Activated CD8-positive, alpha-beta memory T cell treated with anti-CD3 and anti-CD28 coated beads, Interleukin-2, amount 10 ng/mL, durations not matched to agents 7 days and 5 days (primary cell): ENCODE results near the gene ST6GALNAC2. TPM values are rescaled to one million over a fixed set of nuclear protein-coding genes. Genes with fewer than 3 reads are reported as not detected.
"Not testable (repeated sequence)": the region's sequence is repeated elsewhere in the genome, so short reads cannot be mapped to it uniquely, and the experiment has no call there.

Experiments used
- ATAC-seq: fragments of 150-1000 bp; cut with Tn5 transposase; one replicate; pipeline ENCODE4 v1.10.0; 2021; ENCODE audit warnings: moderate library complexity
- CTCF ChIA-PET: fragments of 350-600 bp; sonication (Branson Sonifier 250); formaldehyde crosslinking; loops from one replicate; lab custom pipeline; 2021; ENCODE audit warnings: antibody characterized with exemption; lab: Charles Lee
- DNase-seq: peaks from one replicate; pipeline ENCODE4 v3.0.0-alpha.2; 2020
- H3K27ac Mint-ChIP-seq: one replicate; pipeline ENCODE4 v1.8.0; 2021; ENCODE audit warnings: mild to moderate bottlenecking, mixed read lengths
- H3K27me3 Mint-ChIP-seq: one replicate; pipeline ENCODE4 v1.8.0; 2021; ENCODE audit warnings: mixed read lengths
- H3K36me3 Mint-ChIP-seq: one replicate; pipeline ENCODE4 v1.8.0; 2021; ENCODE audit warnings: mild to moderate bottlenecking, mixed read lengths
- H3K4me1 Mint-ChIP-seq: one replicate; pipeline ENCODE4 v1.8.0; 2021; ENCODE audit warnings: mixed read lengths
- H3K4me3 Mint-ChIP-seq: one replicate; pipeline ENCODE4 v1.8.0; 2021; ENCODE audit warnings: mild to moderate bottlenecking, moderate library complexity, mixed read lengths
- H3K9me3 Mint-ChIP-seq: one replicate; pipeline ENCODE4 v1.8.0; 2022; ENCODE audit warnings: low read depth, mixed read lengths
- total RNA-seq, 2 experiments: library from RNA; stranded (reverse); gene quantifications; one replicate each; pipeline ENCODE4 v1.2.3, GENCODE V29; 2021

The ST6GALNAC2 gene
- total RNA-seq, 2 experiments from 2014 or later: not detected

- not testable (repeated sequence) for DNase-seq, H3K4me3 Mint-ChIP-seq, ATAC-seq, H3K9me3 Mint-ChIP-seq, H3K27me3 Mint-ChIP-seq, H3K27ac Mint-ChIP-seq
- Mint-ChIP-seq H3K4me1 (peaks cover 39% of the 10 kb centered on the region), H3K36me3 (peaks cover 41% of the 10 kb centered on the region)
- CTCF ChIA-PET: interaction anchor here (2.6 kb wide), 1 partner anchor 58 kb away, joined by 13 read pairs; no protein-coding TSS in a partner anchor
These were observed 20.5 kb downstream of the ST6GALNAC2 start for GRCh38 chr17:76564991-76565727.

GRCh38 chr17:76563359-76563758, 22.3 kb downstream of the ST6GALNAC2 start:
- ATAC-seq: peak; percentile 24
- not testable (repeated sequence) for H3K27me3 Mint-ChIP-seq, H3K9me3 Mint-ChIP-seq, DNase-seq
- CTCF ChIA-PET: interaction anchor here (1.3 kb wide), 2 partner anchors 12 to 164 kb away, joined by 3 to 4 read pairs; no protein-coding TSS in a partner anchor
- peak overlapping the region; percentile 69 for H3K27ac Mint-ChIP-seq
- H3K4me1 Mint-ChIP-seq: peaks cover 55% of the 10 kb centered on the region
- H3K4me3 Mint-ChIP-seq: peak overlapping the region; percentile 33
- peaks cover 51% of the 10 kb centered on the region for H3K36me3 Mint-ChIP-seq

GRCh38 chr17:76562734-76563148, 22.9 kb downstream of the ST6GALNAC2 start:
- Mint-ChIP-seq H3K27ac (peak overlapping the region; percentile 69), H3K36me3 (peaks cover 51% of the 10 kb centered on the region), H3K4me3 (no peak overlapping the region), H3K9me3 (no peaks in the 10 kb centered on the region), H3K4me1 (peaks cover 58% of the 10 kb centered on the region), H3K27me3 (no peaks in the 10 kb centered on the region)
- peak; percentile 16 for ATAC-seq
- peak; percentile 53 for DNase-seq
- CTCF ChIA-PET: interaction anchor here (1.0 to 1.3 kb wide), 3 partner anchors 11 to 165 kb away, joined by 3 to 5 read pairs (median 4); no protein-coding TSS in a partner anchor

- Mint-ChIP-seq H3K4me1 (peaks cover 61% of the 10 kb centered on the region), H3K27me3 (no peaks in the 10 kb centered on the region), H3K36me3 (peaks cover 51% of the 10 kb centered on the region), H3K27ac (peak overlapping the region; percentile 88), H3K9me3 (no peaks in the 10 kb centered on the region), H3K4me3 (peak overlapping the region; percentile 98)
- DNase-seq (no peak), ATAC-seq (no peak)
- CTCF ChIA-PET: interaction anchor here (1.0 to 1.4 kb wide), 2 partner anchors 18 to 62 kb away, joined by 4 to 5 read pairs; no protein-coding TSS in a partner anchor
These were observed 23.8 kb downstream of the ST6GALNAC2 start for GRCh38 chr17:76561799-76562268.

- H3K27ac Mint-ChIP-seq: peak overlapping the region; percentile 88
- CTCF ChIA-PET: interaction anchor here (0.6 to 2.0 kb wide), 4 partner anchors 19 to 181 kb away, joined by 3 to 19 read pairs (median 7); partner anchors contain the start of gene ST6GALNAC2
These were observed 24.3 kb downstream of the ST6GALNAC2 start for GRCh38 chr17:76561332-76561731.

GRCh38 chr17:76560877-76561221, 24.8 kb downstream of the ST6GALNAC2 start:
- Mint-ChIP-seq H3K27ac (peak overlapping the region; percentile 88), H3K27me3 (no peaks in the 10 kb centered on the region), H3K4me3 (peak overlapping the region; percentile 98), H3K4me1 (peaks cover 67% of the 10 kb centered on the region), H3K36me3 (peaks cover 46% of the 10 kb centered on the region), H3K9me3 (no peaks in the 10 kb centered on the region)
- CTCF ChIA-PET: interaction anchor here (0.6 to 5.4 kb wide), 8 partner anchors 25 to 181 kb away, joined by 3 to 40 read pairs (median 9); partner anchors contain the start of gene ST6GALNAC2
- no peak for DNase-seq
- no peak for ATAC-seq

More at GRCh38 chr17:76561332-76561731, 24.3 kb downstream of the ST6GALNAC2 start:
- DNase-seq (peak; percentile 58), ATAC-seq (no peak)
- no peaks in the 10 kb centered on the region for H3K9me3 Mint-ChIP-seq
- peak overlapping the region; percentile 98 for H3K4me3 Mint-ChIP-seq
- peaks cover 51% of the 10 kb centered on the region for H3K36me3 Mint-ChIP-seq
- no peaks in the 10 kb centered on the region for H3K27me3 Mint-ChIP-seq
- peaks cover 66% of the 10 kb centered on the region for H3K4me1 Mint-ChIP-seq

- CTCF ChIA-PET: interaction anchor here (0.7 to 5.4 kb wide), 12 partner anchors 9 to 154 kb away, joined by 3 to 43 read pairs (median 9); partner anchors contain the start of gene ST6GALNAC2
- Mint-ChIP-seq H3K9me3 (no peaks in the 10 kb centered on the region), H3K27ac (peak overlapping the region; percentile 88), H3K4me3 (peak overlapping the region; percentile 98), H3K4me1 (peaks cover 70% of the 10 kb centered on the region), H3K27me3 (no peaks in the 10 kb centered on the region), H3K36me3 (peaks cover 43% of the 10 kb centered on the region)
- no peak for DNase-seq
- ATAC-seq: no peak
These were observed 25.4 kb downstream of the ST6GALNAC2 start for GRCh38 chr17:76560036-76560876.

- peak overlapping the region; percentile 98 for H3K4me3 Mint-ChIP-seq
- not testable (repeated sequence) for DNase-seq, H3K9me3 Mint-ChIP-seq, H3K27me3 Mint-ChIP-seq, ATAC-seq
- peaks cover 37% of the 10 kb centered on the region for H3K36me3 Mint-ChIP-seq
- CTCF ChIA-PET: interaction anchor here (0.8 to 5.4 kb wide), 11 partner anchors 13 to 155 kb away, joined by 3 to 46 read pairs (median 19); partner anchors contain the start of gene ST6GALNAC2
- H3K4me1 Mint-ChIP-seq: peaks cover 71% of the 10 kb centered on the region
- H3K27ac Mint-ChIP-seq: peak overlapping the region; percentile 96
These were observed 26.2 kb downstream of the ST6GALNAC2 start for GRCh38 chr17:76559460-76559859.

- H3K27ac Mint-ChIP-seq: peak overlapping the region; percentile 96
- ATAC-seq: no peak
- H3K4me1 Mint-ChIP-seq: peaks cover 69% of the 10 kb centered on the region
- H3K4me3 Mint-ChIP-seq: peak overlapping the region; percentile 98
- peaks cover 34% of the 10 kb centered on the region for H3K36me3 Mint-ChIP-seq
- peak; percentile 51 for DNase-seq
- no peaks in the 10 kb centered on the region for H3K27me3 Mint-ChIP-seq
- no peaks in the 10 kb centered on the region for H3K9me3 Mint-ChIP-seq
- CTCF ChIA-PET: interaction anchor here (0.6 to 5.4 kb wide), 26 partner anchors 8 to 177 kb away, joined by 3 to 61 read pairs (median 4); partner anchors contain the start of genes ST6GALNAC2 and UBE2O
These were observed 27.2 kb downstream of the ST6GALNAC2 start for GRCh38 chr17:76558198-76559095.

GRCh38 chr17:76557368-76558197, 28.1 kb downstream of the ST6GALNAC2 start:
- Mint-ChIP-seq H3K4me3 (peak overlapping the region; percentile 98), H3K27me3 (no peaks in the 10 kb centered on the region), H3K4me1 (peaks cover 60% of the 10 kb centered on the region), H3K27ac (peak overlapping the region; percentile 96), H3K9me3 (no peaks in the 10 kb centered on the region), H3K36me3 (peaks cover 28% of the 10 kb centered on the region)
- CTCF ChIA-PET: interaction anchor here (0.7 to 5.4 kb wide), 31 partner anchors 9 to 499 kb away, joined by 3 to 61 read pairs (median 5); partner anchors contain the start of genes ST6GALNAC2 and UBE2O
- DNase-seq (peak; percentile 97), ATAC-seq (peak; percentile 91)

- DNase-seq: no peak
- Mint-ChIP-seq H3K36me3 (peaks cover 24% of the 10 kb centered on the region), H3K27ac (peak overlapping the region; percentile 96), H3K4me3 (peak overlapping the region; percentile 98), H3K9me3 (no peaks in the 10 kb centered on the region), H3K4me1 (peaks cover 55% of the 10 kb centered on the region), H3K27me3 (no peaks in the 10 kb centered on the region)
- peak; percentile 16 for ATAC-seq
- CTCF ChIA-PET: interaction anchor here (0.6 to 5.4 kb wide), 23 partner anchors 10 to 259 kb away, joined by 3 to 61 read pairs (median 6); partner anchors contain the start of gene ST6GALNAC2
These were observed 28.8 kb downstream of the ST6GALNAC2 start for GRCh38 chr17:76556765-76557367.
